Effector memory CD4-positive, alpha-beta T cell (primary cell): ENCODE measurements around the gene LDLRAD4.

Experiments
- DNase-seq, 3 donors: peaks; one replicate each; pipeline ENCODE4 v3.0.0-alpha.2; 2020
- H3K27ac ChIP-seq: 2 replicates; pipeline ENCODE4 v1.7.0; 2013; ENCODE audit warnings: mild to moderate bottlenecking, low read length, moderate library complexity; ENCODE audit not compliant: insufficient read depth, poor library complexity, severe bottlenecking
- H3K27me3 ChIP-seq: replicated peaks from 2 replicates; pipeline ENCODE4 v1.7.0; 2013; ENCODE audit warnings: mild to moderate bottlenecking, low read length; ENCODE audit not compliant: insufficient read depth, control insufficient read depth, poor library complexity, severe bottlenecking
- H3K36me3 ChIP-seq: 2 replicates; pipeline ENCODE4 v1.7.0; 2013; ENCODE audit warnings: mild to moderate bottlenecking, low read length, moderate library complexity; ENCODE audit not compliant: control insufficient read depth, insufficient read depth
- H3K4me1 ChIP-seq: 2 replicates; pipeline ENCODE4 v1.7.0; 2013; ENCODE audit warnings: low read length, mild to moderate bottlenecking; ENCODE audit not compliant: control insufficient read depth, insufficient read depth, poor library complexity, severe bottlenecking
- H3K4me3 ChIP-seq: 2 replicates; pipeline ENCODE4 v1.7.0; 2013; ENCODE audit warnings: low read length, low read depth, mild to moderate bottlenecking; ENCODE audit not compliant: insufficient read depth, poor library complexity, severe bottlenecking
- H3K9me3 ChIP-seq: 2 replicates; pipeline ENCODE4 v1.7.0; 2013; ENCODE audit warnings: mild to moderate bottlenecking, low read length, moderate library complexity; ENCODE audit not compliant: control insufficient read depth

The LDLRAD4 gene

DNA sequence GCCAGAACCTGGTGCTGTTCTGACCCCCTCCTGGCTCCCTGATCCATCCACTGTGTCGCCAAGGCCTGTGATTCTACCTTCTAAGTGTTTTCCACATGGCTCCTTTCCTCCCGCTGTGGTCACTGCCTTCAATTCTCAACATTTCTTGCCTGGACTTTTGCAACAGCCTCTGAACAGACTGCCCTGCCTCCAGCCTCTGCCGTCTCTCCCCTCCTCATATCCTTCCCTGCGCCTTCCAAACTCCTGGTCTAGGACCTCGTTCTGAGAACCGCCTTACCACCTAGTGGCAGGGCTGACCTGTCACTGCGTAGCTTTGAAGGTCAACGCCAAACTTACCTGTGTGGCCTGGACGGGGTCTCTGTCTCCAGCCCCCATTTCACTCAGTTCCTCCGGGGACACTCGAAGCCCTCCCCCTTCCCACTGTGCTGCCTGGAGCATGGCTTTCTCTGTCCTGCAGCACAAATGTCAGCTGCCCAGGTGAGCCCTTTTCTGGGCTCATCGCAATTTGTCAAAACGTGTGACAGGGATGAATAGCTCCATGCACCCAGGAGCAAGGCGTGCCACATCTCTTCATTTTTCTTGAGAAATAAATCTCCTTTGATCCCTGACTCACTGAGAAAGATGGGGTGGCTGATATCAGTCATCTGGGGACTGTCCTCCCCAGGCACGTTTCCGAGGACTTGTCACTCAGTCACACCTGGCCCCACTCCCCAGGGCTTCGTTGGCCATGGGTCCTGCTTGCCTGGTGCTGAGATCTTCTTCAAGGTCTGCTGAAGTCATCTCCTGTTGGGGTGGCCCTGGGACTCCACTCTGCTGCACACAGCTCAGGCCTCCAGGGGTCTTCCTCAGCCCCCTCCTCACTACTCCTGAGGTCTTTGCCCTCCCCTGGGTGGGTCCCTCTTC lies 46.7 kb downstream of the LDLRAD4 start:
- no peaks in the 10 kb centered on the region for H3K9me3 ChIP-seq
- H3K4me3 ChIP-seq: no peak overlapping the region
- no peaks in the 10 kb centered on the region for H3K36me3 ChIP-seq
- H3K27ac ChIP-seq: peak overlapping the region; percentile 64
- H3K4me1 ChIP-seq: peaks cover 28% of the 10 kb centered on the region
- no peaks in the 10 kb centered on the region for H3K27me3 ChIP-seq
- DNase-seq: no peak

DNA sequence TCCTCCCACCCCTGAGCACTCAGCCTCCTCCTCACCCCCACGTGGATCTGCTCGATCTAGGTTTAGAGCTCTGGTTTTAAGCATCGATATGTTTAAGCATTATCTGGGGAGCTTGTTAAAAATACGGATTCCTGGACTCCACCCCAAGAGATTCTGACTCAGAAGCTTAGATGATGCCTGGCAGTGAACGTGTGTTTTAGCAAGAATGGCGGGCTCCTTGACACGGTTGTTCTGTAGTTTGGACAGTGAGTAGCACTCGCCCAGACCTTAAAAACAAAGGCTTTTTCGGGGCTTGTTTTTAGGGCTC lies 47.3 kb downstream of the LDLRAD4 start:
- Histone ChIP-seq H3K4me3 (peak overlapping the region; percentile 57), H3K27me3 (no peaks in the 10 kb centered on the region), H3K4me1 (peaks cover 24% of the 10 kb centered on the region), H3K36me3 (no peaks in the 10 kb centered on the region), H3K27ac (peak overlapping the region; percentile 64), H3K9me3 (no peaks in the 10 kb centered on the region)
- DNase-seq: no peak

- Histone ChIP-seq H3K9me3 (no peaks in the 10 kb centered on the region), H3K4me3 (peak overlapping the region; percentile 57), H3K36me3 (no peaks in the 10 kb centered on the region), H3K27ac (peak overlapping the region; percentile 64), H3K27me3 (no peaks in the 10 kb centered on the region), H3K4me1 (peaks cover 24% of the 10 kb centered on the region)
- no peak for DNase-seq
Measured at GRCh38 chr18:13266218-13267100, 47.9 kb downstream of the LDLRAD4 start.

DNA sequence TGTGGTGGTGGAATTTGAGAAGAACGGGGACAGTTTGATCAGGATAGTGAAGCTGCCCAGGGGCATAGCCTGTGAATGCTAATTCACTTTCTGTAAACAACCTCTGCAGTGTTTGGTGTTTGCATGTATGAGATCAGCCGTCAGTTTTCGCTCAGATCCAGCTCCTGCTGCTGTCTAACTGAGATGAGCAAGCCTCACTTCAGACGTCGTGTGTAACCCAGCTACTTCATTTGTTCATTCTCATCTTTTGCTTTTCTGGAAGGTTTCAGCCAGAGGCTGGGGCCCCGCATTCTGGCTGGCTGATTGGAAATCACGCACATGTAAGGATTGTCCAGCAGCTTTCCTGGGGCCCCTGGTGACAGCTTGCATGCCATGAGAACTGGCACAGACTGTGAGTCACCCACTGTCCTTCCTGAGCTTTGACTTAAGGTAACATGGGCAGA lies 48.9 kb downstream of the LDLRAD4 start:
- Histone ChIP-seq H3K27me3 (no peaks in the 10 kb centered on the region), H3K4me1 (peaks cover 30% of the 10 kb centered on the region), H3K36me3 (no peaks in the 10 kb centered on the region), H3K4me3 (no peak overlapping the region), H3K27ac (peak overlapping the region; percentile 18), H3K9me3 (no peaks in the 10 kb centered on the region)
- DNase-seq: no peak

DNA sequence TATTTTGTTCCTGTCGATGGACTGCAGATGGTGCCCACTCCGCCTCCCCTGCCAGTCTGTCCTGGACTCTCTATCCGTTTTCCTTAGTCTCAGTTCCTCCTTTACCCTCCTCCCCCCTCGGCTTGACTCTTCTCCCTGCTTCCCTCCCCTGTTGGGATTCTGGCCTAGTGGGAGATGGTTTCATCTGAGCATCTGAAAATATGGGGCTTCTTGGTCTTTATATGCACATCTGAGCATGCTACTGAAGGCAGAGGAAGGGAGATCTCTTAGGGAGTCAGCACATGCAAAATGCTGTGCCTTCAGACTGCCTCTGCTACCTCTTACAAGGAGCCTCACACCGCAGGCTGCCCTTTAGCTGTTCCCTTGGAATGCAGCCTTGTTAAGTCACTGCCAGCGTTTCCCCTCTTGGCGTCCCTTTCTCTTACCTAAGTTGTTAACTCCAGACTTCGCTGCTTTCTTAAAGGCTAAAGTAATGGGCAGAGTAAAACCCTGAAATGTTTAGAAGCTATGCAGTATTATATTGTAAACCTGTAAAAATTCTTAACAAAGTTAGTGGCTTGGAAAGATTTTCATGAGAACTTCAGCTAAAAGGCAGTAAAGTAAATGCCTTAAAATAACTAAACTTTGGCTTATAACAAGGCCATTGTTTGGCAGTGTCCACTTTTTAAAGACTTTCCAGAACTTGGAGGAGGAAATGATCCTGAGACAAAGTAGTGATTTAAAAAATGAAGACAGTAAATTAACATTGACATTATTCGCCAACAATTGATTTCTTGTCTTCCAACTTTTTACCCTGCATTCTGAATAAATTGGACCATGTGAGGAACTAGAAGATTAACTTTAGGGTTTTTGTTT lies 49.8 kb downstream of the LDLRAD4 start:
- DNase-seq: no peak
- no peaks in the 10 kb centered on the region for H3K36me3 ChIP-seq
- H3K4me1 ChIP-seq: peaks cover 37% of the 10 kb centered on the region
- no peaks in the 10 kb centered on the region for H3K9me3 ChIP-seq
- H3K27me3 ChIP-seq: no peaks in the 10 kb centered on the region
- H3K4me3 ChIP-seq: no peak overlapping the region
- H3K27ac ChIP-seq: no peak overlapping the region

GRCh38 chr18:13269013-13269280 lies 50.4 kb downstream of the LDLRAD4 start:
- Histone ChIP-seq H3K4me3 (no peak overlapping the region), H3K27me3 (no peaks in the 10 kb centered on the region), H3K36me3 (no peaks in the 10 kb centered on the region), H3K4me1 (peaks cover 43% of the 10 kb centered on the region), H3K9me3 (no peaks in the 10 kb centered on the region), H3K27ac (no peak overlapping the region)
- DNase-seq: no peak

GRCh38 chr18:13269521-13270011 lies 51.0 kb downstream of the LDLRAD4 start:
- Histone ChIP-seq H3K4me1 (peaks cover 48% of the 10 kb centered on the region), H3K9me3 (no peaks in the 10 kb centered on the region), H3K27me3 (no peaks in the 10 kb centered on the region)

DNA sequence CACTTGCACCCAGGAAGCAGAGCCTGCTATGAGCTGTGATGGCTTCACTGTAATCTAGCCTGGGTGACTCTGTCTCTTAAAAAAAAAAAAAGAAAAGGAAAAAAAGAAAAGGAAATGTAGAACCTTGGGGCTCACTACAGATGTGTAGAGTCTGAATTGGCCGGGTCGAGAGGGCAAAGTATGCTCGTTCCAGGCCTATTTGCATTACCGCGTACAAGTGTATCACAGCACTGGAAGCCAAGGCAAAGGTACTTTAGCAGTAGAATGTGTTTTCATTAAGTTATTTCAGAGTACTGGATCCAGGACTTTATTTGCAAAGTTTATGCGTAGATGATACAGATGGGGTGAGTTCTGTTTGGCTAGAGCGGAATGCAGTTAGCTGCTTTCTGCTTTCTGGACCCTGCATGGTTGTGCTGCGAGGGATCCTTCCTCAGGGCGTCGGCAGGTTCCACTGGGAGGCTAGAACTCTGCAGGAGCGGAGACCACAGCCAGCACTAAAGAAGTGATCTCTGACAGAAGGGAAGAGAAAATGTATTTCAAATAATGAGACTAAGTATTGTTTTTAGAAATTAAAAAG lies 51.8 kb downstream of the LDLRAD4 start:
- no peak for DNase-seq
- H3K27ac ChIP-seq: no peak overlapping the region
- peaks cover 48% of the 10 kb centered on the region for H3K4me1 ChIP-seq
- H3K9me3 ChIP-seq: no peaks in the 10 kb centered on the region
- H3K36me3 ChIP-seq: no peaks in the 10 kb centered on the region
- no peaks in the 10 kb centered on the region for H3K27me3 ChIP-seq
- H3K4me3 ChIP-seq: no peak overlapping the region

More at GRCh38 chr18:13269521-13270011, 51.0 kb downstream of the LDLRAD4 start:
- Histone ChIP-seq H3K27ac (no peak overlapping the region), H3K36me3 (no peaks in the 10 kb centered on the region), H3K4me3 (no peak overlapping the region)
- DNase-seq: no peak

DNA sequence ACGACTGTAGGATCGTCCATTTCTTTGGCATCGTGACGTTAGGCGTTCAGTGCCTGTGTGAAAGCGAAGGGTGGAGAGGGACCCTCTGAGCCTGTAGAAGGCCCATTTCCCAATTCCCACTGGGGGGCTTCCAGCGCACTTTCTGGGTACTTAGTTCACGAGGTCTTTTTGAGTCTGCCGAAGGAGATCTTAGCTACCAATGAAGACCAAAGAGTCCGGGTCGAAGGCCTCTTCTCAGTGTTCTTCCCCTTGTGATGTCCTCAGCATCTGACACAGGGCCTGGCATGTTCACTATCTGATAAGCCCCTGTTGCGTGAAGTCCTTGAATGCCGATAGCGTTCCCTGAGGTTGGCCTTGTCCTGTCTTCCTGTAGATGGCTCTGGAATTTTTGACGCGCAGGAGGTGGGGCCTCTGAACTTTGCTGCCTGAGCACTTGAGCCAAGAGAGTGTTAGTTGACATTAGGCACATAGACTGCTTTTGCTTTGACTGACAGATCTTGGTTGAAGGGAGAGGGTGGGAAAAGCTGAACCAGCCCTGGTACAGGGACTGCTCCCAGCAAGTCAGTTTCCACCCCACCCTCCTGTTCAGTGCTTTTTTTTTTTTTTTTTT lies 52.8 kb downstream of the LDLRAD4 start:
- no peaks in the 10 kb centered on the region for H3K36me3 ChIP-seq
- H3K4me1 ChIP-seq: peaks cover 44% of the 10 kb centered on the region
- no peak overlapping the region for H3K27ac ChIP-seq
- H3K9me3 ChIP-seq: no peaks in the 10 kb centered on the region
- H3K4me3 ChIP-seq: no peak overlapping the region
- no peaks in the 10 kb centered on the region for H3K27me3 ChIP-seq
- DNase-seq: no peak
